B cell (primary cell): Measurements from ENCODE around the gene THUMPD2. TPM values are rescaled to one million over a fixed set of nuclear protein-coding genes. Genes with fewer than 3 reads are reported as not detected.

Experiments used
- ATAC-seq: fragments of 200-7000 bp; cut with Tn5 transposase; one replicate; pipeline ENCODE4 v1.10.0; 2021; ENCODE audit warnings: low read depth, mild to moderate bottlenecking, moderate number of reproducible peaks, moderate library complexity
- CTCF ChIA-PET: fragments of 350-600 bp; sonication (Branson Sonifier 250); formaldehyde crosslinking; loops from one replicate; lab custom pipeline; 2021; ENCODE audit warnings: antibody characterized with exemption, inconsistent platforms; lab: Charles Lee
- POLR2A ChIA-PET: fragments of 350-600 bp; sonication (Branson Sonifier 250); formaldehyde crosslinking; loops from one replicate; lab custom pipeline; 2021; ENCODE audit warnings: antibody characterized with exemption; lab: Charles Lee
- DNase-seq: peaks from one replicate; pipeline ENCODE4 v3.0.0; 2013
- H2AFZ ChIP-seq: 2 replicates; pipeline ENCODE4 v1.6.1; 2012; ENCODE audit warnings: mild to moderate bottlenecking, low read depth, low read length; ENCODE audit not compliant: insufficient read depth, poor library complexity, severe bottlenecking
- H3K27ac ChIP-seq, 2 donors: 1 replicate in 1 of 2; 2 replicates in 1 of 2; pipeline ENCODE4 v1.5.1; 2012 to 2013; ENCODE audit warnings: low read length in 2 of 2, mild to moderate bottlenecking in 2 of 2, moderate library complexity in 1 of 2
- H3K27me3 ChIP-seq, 4 experiments: fragments of 200-600 bp in 1 of 4; sonication (generic) in 1 of 4; replicated peaks in 1 of 4; 1 replicate in 2 of 4; 2 replicates in 2 of 4; pipeline versions ENCODE4 v1.6.1 to v1.7.0; 2013 to 2016; ENCODE audit warnings: low read length in 3 of 4, mild to moderate bottlenecking in 2 of 4, mixed read lengths in 1 of 4, moderate library complexity in 1 of 4; ENCODE audit not compliant: insufficient read depth in 4 of 4, control insufficient read depth in 3 of 4; ENCODE audit errors: control extremely low read depth in 1 of 4
- H3K36me3 ChIP-seq, 2 experiments: replicated peaks in 1 of 2; 1 replicate in 1 of 2; 2 replicates in 1 of 2; pipeline versions ENCODE4 v1.6.1 to v1.7.1; 2013; ENCODE audit warnings: low read length in 1 of 2; ENCODE audit not compliant: insufficient read depth in 2 of 2, control insufficient read depth in 1 of 2; ENCODE audit errors: control extremely low read depth in 1 of 2, extremely low read depth in 1 of 2
- H3K4me1 ChIP-seq, 2 donors: fragments of 200-600 bp in 1 of 2; sonication (generic) in 1 of 2; 1 replicate in 1 of 2; 2 replicates in 1 of 2; pipeline versions ENCODE4 v1.5.1 to v1.6.1; 2013 to 2017; ENCODE audit warnings: low read length in 2 of 2; ENCODE audit not compliant: control insufficient read depth in 2 of 2, insufficient read depth in 2 of 2
- H3K4me2 ChIP-seq: replicated peaks from 2 replicates; pipeline ENCODE3; 2012; ENCODE audit warnings: mild to moderate bottlenecking, low read depth, low read length; ENCODE audit not compliant: poor library complexity, severe bottlenecking
- H3K4me3 ChIP-seq, 5 experiments: fragments of 200-600 bp in 1 of 5; sonication (generic) in 1 of 5; 1 replicate in 3 of 5; 2 replicates in 2 of 5; pipeline versions ENCODE4 v1.5.1 to v1.7.0; 2011 to 2016; ENCODE audit warnings: low read length in 4 of 5, mild to moderate bottlenecking in 4 of 5, low read depth in 2 of 5, control low read depth in 1 of 5, moderate library complexity in 1 of 5; ENCODE audit not compliant: insufficient read depth in 1 of 5; ENCODE audit errors: control extremely low read depth in 1 of 5, extremely low read depth in 1 of 5
- H3K79me2 ChIP-seq: fragments of 200-600 bp; sonication (generic); one replicate; pipeline ENCODE4 v1.6.0; 2016; ENCODE audit warnings: low read length; ENCODE audit not compliant: control insufficient read depth, insufficient read depth
- H3K9ac ChIP-seq: fragments of 200-600 bp; sonication (generic); 2 replicates; pipeline ENCODE4 v1.6.1; 2017; ENCODE audit warnings: mild to moderate bottlenecking, low read length, moderate library complexity
- H3K9me3 ChIP-seq, 3 donors: one replicate each; pipeline versions ENCODE4 v1.6.1 to v1.7.1; 2013; ENCODE audit warnings: low read length in 2 of 3; ENCODE audit not compliant: control insufficient read depth in 2 of 3, insufficient read depth in 1 of 3; ENCODE audit errors: control extremely low read depth in 1 of 3
- H4K20me1 ChIP-seq: 2 replicates; pipeline ENCODE4 v1.6.0; 2012; ENCODE audit warnings: mild to moderate bottlenecking, low read length; ENCODE audit not compliant: insufficient read depth, control insufficient read depth, poor library complexity, severe bottlenecking
- H3K27ac Mint-ChIP-seq: one replicate; pipeline ENCODE4 v1.8.0; 2021; ENCODE audit warnings: mixed read lengths
- H3K27me3 Mint-ChIP-seq: one replicate; pipeline ENCODE4 v1.8.0; 2021; ENCODE audit warnings: mixed read lengths
- H3K4me1 Mint-ChIP-seq: one replicate; pipeline ENCODE4 v1.8.0; 2021; ENCODE audit warnings: mixed read lengths
- H3K4me3 Mint-ChIP-seq: one replicate; pipeline ENCODE4 v1.8.0; 2021; ENCODE audit warnings: mixed read lengths
- H3K9me3 Mint-ChIP-seq: one replicate; pipeline ENCODE4 v1.8.0; 2022; ENCODE audit warnings: mixed read lengths; ENCODE audit not compliant: insufficient read depth
- EZH2 ChIP-seq: IDR thresholded peaks from 2 replicates; pipeline ENCODE4 v1.6.1; 2012; ENCODE audit warnings: borderline replicate concordance, low read depth, mild to moderate bottlenecking, moderate library complexity, low read length; ENCODE audit not compliant: insufficient read depth, poor library complexity, severe bottlenecking
- WGBS: methylation state at CpG from one replicate; pipeline ENCODE4 v1.1.5; 2013; ENCODE audit warnings: missing lambda C conversion rate; ENCODE audit not compliant: insufficient coverage; 5-methylcytosine and 5-hydroxymethylcytosine counted together
- intact Hi-C: fragments of 100-400 bp; cut with micrococcal nuclease; formaldehyde crosslinking; loops from one replicate; pipeline ENCODE4 v1.10.0; 2022
- polyA plus RNA-seq: library from polyadenylated mRNA; depleted of rRNA; stranded (reverse); fragments of >200 nt; gene quantifications from 2 replicates; pipeline ENCODE4 v1.2.3, GENCODE V29; 2012
- total RNA-seq, 2 donors: library from RNA; stranded (reverse); fragments of 120-200 nt in 1 of 2; gene quantifications; 1 replicate in 1 of 2; 2 replicates in 1 of 2; pipeline versions ENCODE4 v1.2.3 to v1.2.4, GENCODE V29; 2013 to 2022
- TF ChIP-seq, protein P1 (sequence below): fragments of 200-600 bp; IDR thresholded peaks from one replicate; pipeline ENCODE4 v1.8.0; 2022; ENCODE audit warnings: antibody characterized with exemption, mild to moderate bottlenecking

Gene THUMPD2
- total and polyA plus RNA-seq, 2 donors (not counting 1 experiment from before 2014, with no cell fraction given) = 11.0 to 14.8 TPM

- H3K27me3 Mint-ChIP-seq = peaks cover 7% of the 10 kb centered on the region
- no peaks in the 10 kb centered on the region for H3K27me3 ChIP-seq
- H4K20me1 ChIP-seq = no peaks in the 10 kb centered on the region
- ATAC-seq (no peak), DNase-seq (no peak)
- H3K4me3 ChIP-seq = no peak overlapping the region
- no peak overlapping the region for H3K4me2 ChIP-seq
- no peak overlapping the region for H3K9ac ChIP-seq
- H2AFZ ChIP-seq = no peak overlapping the region
- intact Hi-C loops = no loop called here
- TF ChIP-seq, protein P1, sequence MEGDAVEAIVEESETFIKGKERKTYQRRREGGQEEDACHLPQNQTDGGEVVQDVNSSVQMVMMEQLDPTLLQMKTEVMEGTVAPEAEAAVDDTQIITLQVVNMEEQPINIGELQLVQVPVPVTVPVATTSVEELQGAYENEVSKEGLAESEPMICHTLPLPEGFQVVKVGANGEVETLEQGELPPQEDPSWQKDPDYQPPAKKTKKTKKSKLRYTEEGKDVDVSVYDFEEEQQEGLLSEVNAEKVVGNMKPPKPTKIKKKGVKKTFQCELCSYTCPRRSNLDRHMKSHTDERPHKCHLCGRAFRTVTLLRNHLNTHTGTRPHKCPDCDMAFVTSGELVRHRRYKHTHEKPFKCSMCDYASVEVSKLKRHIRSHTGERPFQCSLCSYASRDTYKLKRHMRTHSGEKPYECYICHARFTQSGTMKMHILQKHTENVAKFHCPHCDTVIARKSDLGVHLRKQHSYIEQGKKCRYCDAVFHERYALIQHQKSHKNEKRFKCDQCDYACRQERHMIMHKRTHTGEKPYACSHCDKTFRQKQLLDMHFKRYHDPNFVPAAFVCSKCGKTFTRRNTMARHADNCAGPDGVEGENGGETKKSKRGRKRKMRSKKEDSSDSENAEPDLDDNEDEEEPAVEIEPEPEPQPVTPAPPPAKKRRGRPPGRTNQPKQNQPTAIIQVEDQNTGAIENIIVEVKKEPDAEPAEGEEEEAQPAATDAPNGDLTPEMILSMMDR = no peak
- no peak for TF ChIP-seq EZH2
- no CpG with 5 or more reads among the region's 3 CpGs for WGBS
- no peak overlapping the region for H3K27ac ChIP-seq
- no peaks in the 10 kb centered on the region for H3K36me3 ChIP-seq
- H3K4me1 Mint-ChIP-seq = no peaks in the 10 kb centered on the region
- POLR2A ChIA-PET = no interaction called here
- H3K4me3 Mint-ChIP-seq = no peak overlapping the region
- H3K9me3 Mint-ChIP-seq = no peaks in the 10 kb centered on the region
- CTCF ChIA-PET = interaction anchor here (5.8 kb wide), 1 partner anchor 14 kb away, joined by 26 read pairs; no protein-coding TSS in a partner anchor
- H3K9me3 ChIP-seq = no peaks in the 10 kb centered on the region
- H3K27ac Mint-ChIP-seq = no peak overlapping the region
- no peaks in the 10 kb centered on the region for H3K79me2 ChIP-seq
- no peaks in the 10 kb centered on the region for H3K4me1 ChIP-seq
These were observed 63.2 kb downstream of the THUMPD2 start for GRCh38 chr2:39715822-39716221.

DNA sequence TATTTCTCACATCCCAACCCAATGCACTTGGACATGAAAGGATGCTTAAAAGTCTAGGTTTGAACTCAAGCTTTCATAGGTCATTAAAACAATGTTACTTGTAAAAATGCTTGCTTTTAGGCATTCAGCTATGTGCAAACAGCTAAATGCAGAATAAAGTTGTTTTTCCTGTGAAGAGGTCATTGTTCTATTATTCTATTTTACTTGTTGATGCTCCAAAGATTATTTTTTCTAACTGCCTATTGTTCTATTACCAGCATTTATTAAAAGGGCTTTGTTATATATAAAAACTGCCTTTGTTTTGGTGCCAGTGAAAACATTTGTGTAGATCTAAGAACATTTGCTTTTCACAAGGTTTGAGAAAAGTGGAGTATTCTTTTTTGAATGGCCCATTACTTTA, 64.0 kb downstream of the THUMPD2 start:
- Histone ChIP-seq H3K79me2 (no peaks in the 10 kb centered on the region), H3K4me1 (no peaks in the 10 kb centered on the region), H4K20me1 (no peaks in the 10 kb centered on the region), H3K27me3 (peaks cover 0 to 2% (median 0%) of the 10 kb centered on the region in 4 experiments), H3K4me2 (no peak overlapping the region), H3K9ac (no peak overlapping the region), H3K4me3 (no peak overlapping the region), H2AFZ (no peak overlapping the region), H3K27ac (no peak overlapping the region), H3K9me3 (no peaks in the 10 kb centered on the region), H3K36me3 (no peaks in the 10 kb centered on the region)
- ATAC-seq (no peak), DNase-seq (no peak)
- intact Hi-C loops = no loop called here
- Mint-ChIP-seq H3K4me3 (no peak overlapping the region), H3K9me3 (no peaks in the 10 kb centered on the region), H3K27me3 (peaks cover 3% of the 10 kb centered on the region), H3K27ac (no peak overlapping the region), H3K4me1 (no peaks in the 10 kb centered on the region)
- CTCF ChIA-PET = interaction anchor here (5.8 kb wide), 1 partner anchor 15 kb away, joined by 26 read pairs; no protein-coding TSS in a partner anchor
- TF ChIP-seq, protein P1 = no peak
- no peak for TF ChIP-seq EZH2
- POLR2A ChIA-PET = no interaction called here
